H9 (cell line): ENCODE measurements around the gene COL5A3. TPM values are rescaled to one million over a fixed set of nuclear protein-coding genes. Genes with fewer than 3 reads are reported as not detected.

Experiments used
- DNase-seq: peaks from one replicate; pipeline ENCODE4 v3.0.0-alpha.2; 2017
- H2AFZ ChIP-seq: one replicate; pipeline ENCODE4 v1.6.1; 2013; ENCODE audit warnings: mild to moderate bottlenecking, low read length, control low read depth, moderate library complexity
- H2AK5ac ChIP-seq: 2 replicates; pipeline ENCODE4 v1.6.1; 2013; ENCODE audit warnings: low read length, control low read depth, mixed read lengths; ENCODE audit not compliant: insufficient read length
- H2BK120ac ChIP-seq: one replicate; pipeline ENCODE4 v1.6.1; 2013; ENCODE audit warnings: low read depth, mild to moderate bottlenecking, low read length, control low read depth, inconsistent platforms; ENCODE audit not compliant: poor library complexity, severe bottlenecking
- H2BK12ac ChIP-seq: 2 replicates; pipeline ENCODE4 v1.6.1; 2013; ENCODE audit warnings: low read length, control low read depth, mixed read lengths, low read depth; ENCODE audit not compliant: insufficient read length
- H2BK15ac ChIP-seq: 2 replicates; pipeline ENCODE4 v1.6.1; 2013; ENCODE audit warnings: low read depth, low read length, control low read depth
- H2BK20ac ChIP-seq: one replicate; pipeline ENCODE4 v1.6.1; 2013; ENCODE audit warnings: low read depth, mild to moderate bottlenecking, low read length, control low read depth, inconsistent platforms; ENCODE audit not compliant: poor library complexity, severe bottlenecking
- H2BK5ac ChIP-seq: 2 replicates; pipeline ENCODE4 v1.6.1; 2013; ENCODE audit warnings: low read length, control low read depth, mixed read lengths; ENCODE audit not compliant: insufficient read length
- H3K14ac ChIP-seq: 2 replicates; pipeline ENCODE4 v1.6.1; 2013; ENCODE audit warnings: low read length, control low read depth; ENCODE audit not compliant: insufficient read depth
- H3K18ac ChIP-seq: 2 replicates; pipeline ENCODE4 v1.6.1; 2013; ENCODE audit warnings: low read depth, mild to moderate bottlenecking, mixed read lengths, low read length, control low read depth; ENCODE audit not compliant: insufficient read length
- H3K23ac ChIP-seq: 2 replicates; pipeline ENCODE4 v1.6.1; 2013; ENCODE audit warnings: low read length, control low read depth, mixed read lengths, low read depth; ENCODE audit not compliant: insufficient read length
- H3K23me2 ChIP-seq: 2 replicates; pipeline ENCODE4 v1.6.1; 2013; ENCODE audit warnings: low read depth, mild to moderate bottlenecking, mixed read lengths, low read length, control low read depth; ENCODE audit not compliant: insufficient read length, poor library complexity, severe bottlenecking
- H3K27ac ChIP-seq: 2 replicates; pipeline ENCODE4 v1.5.1; 2013; ENCODE audit warnings: low read length, control low read depth, mixed read lengths, low read depth; ENCODE audit not compliant: insufficient read length
- H3K27me3 ChIP-seq: 2 replicates; pipeline ENCODE4 v1.6.1; 2013; ENCODE audit warnings: low read length, control low read depth, inconsistent platforms; ENCODE audit not compliant: insufficient read depth
- H3K4ac ChIP-seq: 2 replicates; pipeline ENCODE4 v1.6.1; 2013; ENCODE audit warnings: low read depth, mild to moderate bottlenecking, control low read depth, inconsistent platforms, low read length, moderate library complexity
- H3K4me1 ChIP-seq: 2 replicates; pipeline ENCODE4 v1.6.1; 2013; ENCODE audit warnings: low read length, control low read depth, inconsistent platforms; ENCODE audit not compliant: insufficient read depth
- H3K4me2 ChIP-seq: 2 replicates; pipeline ENCODE4 v1.6.1; 2013; ENCODE audit warnings: low read length, control low read depth, mixed read lengths; ENCODE audit not compliant: insufficient read length, insufficient read depth
- H3K56ac ChIP-seq: 2 replicates; pipeline ENCODE4 v1.6.1; 2013; ENCODE audit warnings: low read depth, mild to moderate bottlenecking, mixed read lengths, low read length, control low read depth; ENCODE audit not compliant: insufficient read length
- H3K79me1 ChIP-seq: 2 replicates; pipeline ENCODE4 v1.6.1; 2013; ENCODE audit warnings: low read depth, mild to moderate bottlenecking, moderate library complexity, low read length, control low read depth, inconsistent platforms; ENCODE audit not compliant: insufficient read depth, poor library complexity, severe bottlenecking
- H3K79me2 ChIP-seq: 2 replicates; pipeline ENCODE4 v1.6.1; 2013; ENCODE audit warnings: low read length, control low read depth, inconsistent platforms; ENCODE audit not compliant: insufficient read depth
- H3K9ac ChIP-seq: 2 replicates; pipeline ENCODE4 v1.6.1; 2013; ENCODE audit warnings: low read length, control low read depth, mixed read lengths; ENCODE audit not compliant: insufficient read length; ENCODE audit errors: extremely low read depth
- H3K9me3 ChIP-seq: one replicate; pipeline ENCODE4 v1.6.1; 2013; ENCODE audit warnings: low read depth, low read length, inconsistent platforms; ENCODE audit not compliant: control insufficient read depth
- H3T11ph ChIP-seq: one replicate; pipeline ENCODE4 v1.6.1; 2013; ENCODE audit warnings: mild to moderate bottlenecking, low read length, control low read depth, inconsistent platforms
- H4K20me1 ChIP-seq: one replicate; pipeline ENCODE4 v1.6.1; 2013; ENCODE audit not compliant: control insufficient read depth, insufficient read length, insufficient read depth
- H4K5ac ChIP-seq: 2 replicates; pipeline ENCODE4 v1.6.1; 2013; ENCODE audit warnings: low read depth, mild to moderate bottlenecking, mixed read lengths, low read length, control low read depth; ENCODE audit not compliant: insufficient read length
- H4K8ac ChIP-seq: replicated peaks from 2 replicates; pipeline ENCODE4 v1.6.1; 2013; ENCODE audit warnings: low read length, control low read depth, mixed read lengths, low read depth; ENCODE audit not compliant: insufficient read length
- H4K91ac ChIP-seq: 2 replicates; pipeline ENCODE4 v1.6.1; 2013; ENCODE audit warnings: low read depth, mild to moderate bottlenecking, moderate library complexity, mixed read lengths, low read length, control low read depth; ENCODE audit not compliant: insufficient read length
- H3K27ac Mint-ChIP-seq, 3 experiments: 2 replicates in 2 of 3; 3 replicates in 1 of 3; pipeline ENCODE4 v1.8.0; 2020 to 2021; ENCODE audit warnings: mixed read lengths in 3 of 3, mild to moderate bottlenecking in 1 of 3, moderate library complexity in 1 of 3
- H3K27me3 Mint-ChIP-seq: 2 replicates; pipeline ENCODE4 v1.8.0; 2021; ENCODE audit warnings: low read depth, mild to moderate bottlenecking, moderate library complexity, mixed read lengths
- H3K36me3 Mint-ChIP-seq, 3 experiments: 2 replicates in 2 of 3; 3 replicates in 1 of 3; pipeline ENCODE4 v1.8.0; 2020 to 2021; ENCODE audit warnings: low read depth in 3 of 3, mixed read lengths in 3 of 3; ENCODE audit not compliant: insufficient read depth in 1 of 3
- H3K4me1 Mint-ChIP-seq, 2 experiments: 2 replicates each; pipeline ENCODE4 v1.8.0; 2020; ENCODE audit warnings: mixed read lengths in 2 of 2
- H3K4me3 Mint-ChIP-seq, 2 experiments: 2 replicates in 1 of 2; 3 replicates in 1 of 2; pipeline ENCODE4 v1.8.0; 2020 to 2021; ENCODE audit warnings: mild to moderate bottlenecking in 2 of 2, mixed read lengths in 2 of 2, moderate library complexity in 1 of 2
- H3K9me3 Mint-ChIP-seq, 2 experiments: 2 replicates in 1 of 2; 3 replicates in 1 of 2; pipeline ENCODE4 v1.8.0; 2020; ENCODE audit warnings: mild to moderate bottlenecking in 2 of 2, mixed read lengths in 2 of 2, moderate library complexity in 1 of 2
- CTCF ChIP-seq: fragments of 200-600 bp; sonication (generic); conservative IDR thresholded peaks from 3 replicates; pipeline ENCODE4 v1.8.0; 2021; ENCODE audit warnings: antibody characterized with exemption, mild to moderate bottlenecking
- WGBS: extraction: QIAGEN DNeasy Blood & Tissue Kit; methylation state at CpG from one replicate; pipeline ENCODE4 v1.1.7; 2013; ENCODE audit warnings: missing lambda C conversion rate, low lambda C conversion rate, mixed read lengths; ENCODE audit not compliant: insufficient read length; ENCODE audit errors: extremely low coverage; 5-methylcytosine and 5-hydroxymethylcytosine counted together
- total RNA-seq: library from RNA; stranded (reverse); gene quantifications from 2 replicates; pipeline ENCODE4 v1.2.1, GENCODE V29; 2021

COL5A3 gene
- total RNA-seq, 1 experiment from 2014 or later, result 0.72 TPM

GRCh38 chr19:10004617-10005016, 5.7 kb downstream of the COL5A3 start:
- Histone ChIP-seq H3K79me1 (no peaks in the 10 kb centered on the region), H3K27me3 (peaks cover 1% of the 10 kb centered on the region; the same call in 1 of the 2 replicates), H4K5ac (no peak overlapping the region), H2BK20ac (no peak overlapping the region), H3K56ac (no peak overlapping the region), H2BK15ac (no peak overlapping the region), H2AK5ac (no peak overlapping the region), H3K4ac (no peak overlapping the region), H3K9me3 (no peaks in the 10 kb centered on the region), H2BK12ac (no peak overlapping the region), H2BK5ac (no peak overlapping the region), H3K9ac (no peak overlapping the region), H3K27ac (no peak overlapping the region), H4K20me1 (no peaks in the 10 kb centered on the region), H3T11ph (no peak overlapping the region), H4K91ac (no peak overlapping the region), H3K4me1 (peaks cover 2% of the 10 kb centered on the region; the same call in 1 of the 2 replicates), H2AFZ (no peak overlapping the region), H3K23me2 (no peaks in the 10 kb centered on the region), H2BK120ac (no peak overlapping the region), H3K4me2 (no peak overlapping the region), H3K18ac (no peak overlapping the region), H3K14ac (no peak overlapping the region), H3K79me2 (no peaks in the 10 kb centered on the region), H4K8ac (no peak overlapping the region), H3K23ac (no peak overlapping the region)
- Mint-ChIP-seq H3K27ac (no peak overlapping the region), H3K4me3 (no peak overlapping the region), H3K36me3 (no peaks in the 10 kb centered on the region), H3K4me1 (peaks cover 20 to 26% of the 10 kb centered on the region in 2 experiments), H3K27me3 (peaks cover 49% of the 10 kb centered on the region), H3K9me3 (peaks cover under 1 to 1% of the 10 kb centered on the region in 2 experiments; a peak in 2 of 5 replicates)
- WGBS, result no CpG with 5 or more reads among the region's 9 CpGs
- DNase-seq, result no peak
- no peak for TF ChIP-seq CTCF
